Measurements from ENCODE around the gene ZKSCAN3.

The ZKSCAN3 gene

GRCh38 chr6:28380381-28380780 is 30.6 kb downstream of the ZKSCAN3 start:
- TF ChIP-seq FOXA1 (IDR thresholded peaks at IDR 0.05) (no peak), SUZ12 (IDR thresholded peaks at IDR 0.05) (no peak), FOXM1 (IDR thresholded peaks at IDR 0.05; ENCODE audit: borderline replicate concordance) (no peak), NFRKB (IDR thresholded peaks at IDR 0.05) (no peak), L3MBTL2 (conservative IDR thresholded peaks at IDR 0.05) (peak; percentile 27; the same call in 1 of the 2 replicates), ARNT (IDR thresholded peaks at IDR 0.05) (no peak), ELF4 (IDR thresholded peaks at IDR 0.05) (no peak), SP1 (IDR thresholded peaks at IDR 0.05) (no peak)
- CTCF ChIA-PET, result no interaction called here
- DNase-seq (ENCODE audit: extremely low spot score), result no peak
- POLR2A ChIA-PET, result no interaction called here

- TF ChIP-seq CTBP1 (IDR thresholded peaks at IDR 0.05; ENCODE audit: borderline replicate concordance) (no peak), NFRKB (IDR thresholded peaks at IDR 0.05) (no peak), BHLHE40 (IDR thresholded peaks at IDR 0.05; ENCODE audit: borderline replicate concordance) (no peak), FOXM1 (IDR thresholded peaks at IDR 0.05; ENCODE audit: borderline replicate concordance) (no peak), FOXK2 (IDR thresholded peaks at IDR 0.05) (no peak), FOXA1 (IDR thresholded peaks at IDR 0.05) (no peak)
- no peak for DNase-seq (ENCODE audit: extremely low spot score)
- CTCF ChIA-PET, result no interaction called here
- POLR2A ChIA-PET, result no interaction called here
Observed at GRCh38 chr6:28383235-28384142, 33.7 kb downstream of the ZKSCAN3 start.

GRCh38 chr6:28384143-28384533 is 34.4 kb downstream of the ZKSCAN3 start:
- TF ChIP-seq LEF1 (IDR thresholded peaks at IDR 0.05; ENCODE audit: borderline replicate concordance) (no peak), BHLHE40 (IDR thresholded peaks at IDR 0.05; ENCODE audit: borderline replicate concordance) (no peak), FOXK2 (IDR thresholded peaks at IDR 0.05) (no peak), FOXA1 (IDR thresholded peaks at IDR 0.05) (no peak), NFRKB (IDR thresholded peaks at IDR 0.05) (no peak), CTBP1 (IDR thresholded peaks at IDR 0.05; ENCODE audit: borderline replicate concordance) (no peak), SUZ12 (IDR thresholded peaks at IDR 0.05) (no peak), ZNF384 (IDR thresholded peaks at IDR 0.05) (no peak), FOXM1 (IDR thresholded peaks at IDR 0.05; ENCODE audit: borderline replicate concordance) (no peak), SP1 (IDR thresholded peaks at IDR 0.05) (no peak), L3MBTL2 (conservative IDR thresholded peaks at IDR 0.05) (no peak), PKNOX1 (IDR thresholded peaks at IDR 0.05) (no peak), HDGF (IDR thresholded peaks at IDR 0.05; ENCODE audit: borderline replicate concordance) (no peak), ARNT (IDR thresholded peaks at IDR 0.05) (no peak), TARDBP (IDR thresholded peaks at IDR 0.05) (no peak)
- DNase-seq (ENCODE audit: extremely low spot score), result no peak
- POLR2A ChIA-PET, result interaction anchor here (0.6 kb wide), 1 partner anchor 334 kb away, joined by 3 read pairs; no protein-coding TSS in a partner anchor
- CTCF ChIA-PET, result no interaction called here

GRCh38 chr6:28390688-28391087 is 40.9 kb downstream of the ZKSCAN3 start:
- ChIA-PET CTCF (no interaction called here), POLR2A (no interaction called here)
- TF ChIP-seq CTBP1 (IDR thresholded peaks at IDR 0.05; ENCODE audit: borderline replicate concordance) (no peak), ELF4 (IDR thresholded peaks at IDR 0.05) (no peak), LEF1 (IDR thresholded peaks at IDR 0.05; ENCODE audit: borderline replicate concordance) (no peak), ZNF384 (IDR thresholded peaks at IDR 0.05) (no peak), FOXA1 (IDR thresholded peaks at IDR 0.05) (no peak), ARNT (IDR thresholded peaks at IDR 0.05) (no peak), SP1 (IDR thresholded peaks at IDR 0.05) (no peak), FOXK2 (IDR thresholded peaks at IDR 0.05) (no peak), L3MBTL2 (conservative IDR thresholded peaks at IDR 0.05) (no peak), FOXM1 (IDR thresholded peaks at IDR 0.05; ENCODE audit: borderline replicate concordance) (no peak), HDGF (IDR thresholded peaks at IDR 0.05; ENCODE audit: borderline replicate concordance) (no peak), SUZ12 (IDR thresholded peaks at IDR 0.05) (no peak), PKNOX1 (IDR thresholded peaks at IDR 0.05) (no peak), TARDBP (IDR thresholded peaks at IDR 0.05) (no peak), BHLHE40 (IDR thresholded peaks at IDR 0.05; ENCODE audit: borderline replicate concordance) (no peak)
- DNase-seq (ENCODE audit: extremely low spot score), result no peak

GRCh38 chr6:28393912-28394662 is 44.3 kb downstream of the ZKSCAN3 start:
- no peak for DNase-seq (ENCODE audit: extremely low spot score)
- ChIA-PET CTCF (interaction anchor here (0.7 kb wide), 1 partner anchor 53 kb away, joined by 3 read pairs; no protein-coding TSS in a partner anchor), POLR2A (interaction anchor here (1.5 to 1.9 kb wide), 2 partner anchors 49 to 95 kb away, joined by 4 to 5 read pairs; partner anchors contain the start of gene ZSCAN23)
- TF ChIP-seq FOXK2 (IDR thresholded peaks at IDR 0.05) (no peak), HDGF (IDR thresholded peaks at IDR 0.05; ENCODE audit: borderline replicate concordance) (no peak), ZNF384 (IDR thresholded peaks at IDR 0.05) (no peak)

- CTCF ChIA-PET, result no interaction called here
Observed at GRCh38 chr6:28395918-28396317, 46.2 kb downstream of the ZKSCAN3 start.

More at GRCh38 chr6:28395918-28396317, 46.2 kb downstream of the ZKSCAN3 start:
- POLR2A ChIA-PET, result no interaction called here
- no peak for DNase-seq (ENCODE audit: extremely low spot score)
- TF ChIP-seq SUZ12 (IDR thresholded peaks at IDR 0.05), result no peak
- TF ChIP-seq FOXM1 (IDR thresholded peaks at IDR 0.05; ENCODE audit: borderline replicate concordance), result no peak
- TF ChIP-seq HDGF (IDR thresholded peaks at IDR 0.05; ENCODE audit: borderline replicate concordance), result no peak
- TF ChIP-seq NFRKB (IDR thresholded peaks at IDR 0.05), result no peak

All from HEK293T (cell line).